Cortex of kidney (tissue), 1 donor: ENCODE measurements around the gene C9orf152.
"Not testable (repeated sequence)": the region's sequence is repeated elsewhere in the genome, so short reads cannot be mapped to it uniquely, and the experiment has no call there.

ENCODE experiments used
- DNase-seq: peaks from one replicate; lab custom pipeline; 2025; lab: John Stamatoyannopoulos, UW

C9orf152 gene, protein sequence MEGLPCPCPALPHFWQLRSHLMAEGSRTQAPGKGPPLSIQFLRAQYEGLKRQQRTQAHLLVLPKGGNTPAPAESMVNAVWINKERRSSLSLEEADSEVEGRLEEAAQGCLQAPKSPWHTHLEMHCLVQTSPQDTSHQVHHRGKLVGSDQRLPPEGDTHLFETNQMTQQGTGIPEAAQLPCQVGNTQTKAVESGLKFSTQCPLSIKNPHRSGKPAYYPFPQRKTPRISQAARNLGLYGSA

DNA sequence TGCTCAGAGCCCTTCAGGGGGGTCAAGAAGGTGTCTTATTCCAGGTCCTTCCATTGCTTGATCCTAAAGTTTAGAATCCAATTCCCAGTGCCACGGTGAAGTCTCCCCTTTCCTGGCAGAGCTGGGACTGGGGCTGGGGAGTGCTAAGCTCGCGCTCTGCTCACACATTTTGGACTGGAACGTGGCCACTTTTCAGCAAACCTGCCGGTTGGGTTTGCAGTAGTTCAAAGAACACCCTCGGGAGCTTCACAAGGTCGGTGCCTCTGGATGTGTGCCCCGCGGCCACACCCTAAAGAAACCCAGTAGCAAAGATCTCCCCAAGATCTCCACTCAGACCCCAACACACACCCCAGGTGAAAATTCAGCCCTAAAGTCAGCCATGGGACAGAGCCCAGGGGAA lies at the start of gene C9orf152:
C9orf152 (minus strand) TSS at position 129 of the 400 bp plus-strand sequence. CDS start 580 bp downstream, outside the sequence.
- no peak for DNase-seq

DNA sequence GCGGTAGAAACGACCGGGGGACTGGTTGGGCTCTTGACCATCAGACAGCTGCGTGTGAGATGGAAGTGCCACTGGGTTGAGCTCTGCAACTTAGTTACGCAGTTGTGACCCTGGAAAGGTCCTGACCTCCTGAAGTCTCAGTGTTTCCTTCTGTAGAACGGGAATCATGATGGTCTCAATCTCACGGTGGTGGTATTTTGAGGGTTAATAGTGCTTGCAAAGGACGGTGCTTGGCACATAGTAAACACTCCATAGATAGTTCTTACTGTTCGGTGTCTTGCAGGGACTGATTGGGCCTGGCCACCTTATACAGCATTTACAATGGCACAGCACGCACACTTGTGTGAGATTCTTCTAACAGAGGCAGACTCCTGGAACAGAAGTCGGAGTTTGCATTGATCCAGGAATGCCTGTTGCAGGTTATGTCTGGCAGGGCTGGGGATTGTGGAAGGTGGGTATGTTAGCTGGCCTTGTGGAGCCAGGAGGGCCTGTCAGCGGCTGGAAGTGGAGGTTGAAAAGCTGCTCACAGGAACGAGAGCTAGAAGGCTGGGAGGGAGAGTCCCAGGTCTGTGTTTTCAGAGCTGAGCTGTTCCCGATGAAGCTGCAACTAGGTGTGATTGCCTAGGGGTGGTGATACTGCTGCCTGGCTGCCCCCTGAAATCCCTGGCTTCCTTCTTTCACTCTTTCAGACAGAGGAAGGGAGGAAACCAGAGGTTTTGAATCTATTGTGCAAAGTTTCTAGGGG lies 49.3 kb upstream of the C9orf152 start:
- no peak for DNase-seq

DNA sequence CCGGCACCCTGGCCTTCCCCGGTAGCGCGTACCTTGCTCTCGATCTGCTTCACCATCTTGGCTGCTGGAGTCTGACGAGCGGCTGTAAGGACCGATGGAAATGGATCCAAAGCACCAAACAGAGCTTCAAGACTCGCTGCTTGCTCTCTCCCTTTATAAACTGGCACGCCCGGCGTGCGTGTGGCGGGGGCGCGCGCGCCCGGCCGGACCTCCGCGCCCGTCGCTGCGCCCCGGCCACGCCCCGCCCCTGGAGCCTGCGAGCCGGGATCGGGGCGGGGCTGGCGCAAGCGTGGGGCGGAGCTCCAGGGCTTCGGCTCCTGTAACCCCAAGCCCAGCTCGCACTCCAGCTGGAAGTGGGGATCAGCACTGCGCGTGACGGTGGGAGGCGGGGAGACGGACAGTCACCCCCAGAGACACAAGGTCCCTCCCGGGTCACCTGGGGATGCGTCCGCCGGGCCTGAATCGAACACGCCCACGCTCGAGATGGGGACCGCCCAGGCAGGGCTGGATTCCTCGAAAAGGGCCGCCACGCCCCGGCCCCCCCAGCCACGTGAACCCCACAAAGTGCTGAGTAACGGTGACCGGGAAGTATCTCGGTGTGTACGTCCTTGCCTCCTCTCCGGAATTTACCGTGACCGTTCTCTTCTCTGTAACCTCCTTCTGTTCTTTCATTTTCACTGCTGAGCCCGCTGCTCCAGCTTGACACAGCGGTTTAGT lies 48.6 kb upstream of the C9orf152 start, which contains the start of gene TXN:
TXN (minus strand) TSS at position 128 of the 717 bp plus-strand sequence; CDS start at position 56, 72 bp downstream.
- peak; percentile 49 for DNase-seq

DNA sequence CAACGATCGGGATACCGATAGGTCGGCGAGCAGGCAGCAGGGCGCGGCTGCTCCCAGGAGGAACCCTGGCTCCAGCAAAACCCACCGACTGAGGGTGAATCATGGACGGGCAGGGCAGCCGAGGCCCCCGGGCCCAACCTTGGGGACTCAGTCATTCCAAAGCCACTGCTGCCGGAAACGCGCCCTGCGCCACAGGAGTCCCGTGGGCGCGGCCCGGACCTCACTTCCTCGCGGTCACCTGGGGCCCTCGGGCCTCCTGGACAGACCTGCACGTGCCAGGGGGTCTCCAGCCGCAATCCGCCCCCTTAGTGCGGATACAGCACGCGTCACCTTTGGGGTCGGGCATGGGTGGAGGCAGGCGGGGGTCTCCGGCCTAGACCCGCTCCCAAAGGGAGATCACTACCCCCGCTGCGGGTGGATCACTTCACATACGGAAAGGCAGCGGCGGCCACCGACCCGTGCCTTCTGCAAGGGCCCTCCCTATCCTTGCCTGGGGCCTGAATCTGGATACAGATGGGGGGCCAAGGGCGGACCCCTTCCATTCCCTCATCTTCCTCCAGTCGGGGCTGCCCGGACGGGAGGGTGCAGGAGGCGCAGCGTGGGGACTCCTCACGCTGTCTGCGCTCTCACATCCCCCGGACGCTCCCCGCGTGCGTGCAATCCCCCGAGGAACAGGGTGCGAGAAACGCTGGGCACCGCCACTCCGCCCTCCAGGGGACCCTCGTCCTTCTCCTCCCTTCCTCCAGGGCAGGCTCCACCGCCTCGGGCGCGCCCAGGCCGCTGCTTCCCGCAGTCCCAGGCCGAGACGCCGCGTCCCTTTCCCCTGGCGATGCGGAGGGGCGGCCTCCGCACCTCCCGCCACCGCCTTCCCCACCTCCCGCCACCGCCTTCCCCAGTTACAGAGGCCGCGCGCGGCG lies 47.8 kb upstream of the C9orf152 start:
- no peak for DNase-seq

DNA sequence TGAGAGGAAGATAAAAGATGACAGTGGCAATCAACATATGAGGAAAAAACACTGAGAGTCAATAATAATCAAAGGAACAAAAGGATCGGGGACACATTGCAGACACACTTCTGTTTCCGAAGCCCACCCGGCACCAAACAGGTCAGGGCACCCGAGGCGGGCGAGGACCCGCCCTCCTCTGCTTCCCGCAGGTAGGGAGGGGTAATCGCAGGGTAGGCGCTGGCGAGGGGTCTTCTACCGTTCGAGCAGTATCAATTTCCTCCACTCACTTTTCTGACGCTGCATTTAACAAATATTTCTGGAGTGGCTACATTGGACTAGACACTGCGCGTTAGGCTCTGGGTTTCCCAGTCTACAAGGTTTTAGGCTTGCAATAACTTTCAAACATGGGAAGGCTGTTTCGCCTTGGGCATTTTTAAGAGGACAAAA lies 47.1 kb upstream of the C9orf152 start:
- no peak for DNase-seq

DNA sequence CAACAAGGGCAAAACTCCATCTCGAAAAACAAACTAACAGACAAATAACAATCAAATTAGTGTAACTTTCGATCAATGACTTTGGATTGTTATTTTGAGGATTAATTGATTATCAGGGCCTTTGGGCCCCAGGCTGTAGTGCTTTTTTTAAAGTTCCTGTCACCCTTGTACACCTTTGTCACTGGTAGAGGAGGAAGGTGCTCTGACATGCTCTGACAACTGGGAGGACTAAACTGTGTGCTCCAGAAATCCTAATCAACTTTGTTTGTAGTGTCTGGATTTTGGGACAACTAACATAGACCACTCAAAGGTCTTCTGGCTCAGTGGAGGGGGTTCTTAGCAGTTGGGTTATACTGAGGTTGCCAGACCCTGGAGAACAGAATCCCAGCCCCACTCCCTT lies 46.5 kb upstream of the C9orf152 start:
- DNase-seq: no peak

DNA sequence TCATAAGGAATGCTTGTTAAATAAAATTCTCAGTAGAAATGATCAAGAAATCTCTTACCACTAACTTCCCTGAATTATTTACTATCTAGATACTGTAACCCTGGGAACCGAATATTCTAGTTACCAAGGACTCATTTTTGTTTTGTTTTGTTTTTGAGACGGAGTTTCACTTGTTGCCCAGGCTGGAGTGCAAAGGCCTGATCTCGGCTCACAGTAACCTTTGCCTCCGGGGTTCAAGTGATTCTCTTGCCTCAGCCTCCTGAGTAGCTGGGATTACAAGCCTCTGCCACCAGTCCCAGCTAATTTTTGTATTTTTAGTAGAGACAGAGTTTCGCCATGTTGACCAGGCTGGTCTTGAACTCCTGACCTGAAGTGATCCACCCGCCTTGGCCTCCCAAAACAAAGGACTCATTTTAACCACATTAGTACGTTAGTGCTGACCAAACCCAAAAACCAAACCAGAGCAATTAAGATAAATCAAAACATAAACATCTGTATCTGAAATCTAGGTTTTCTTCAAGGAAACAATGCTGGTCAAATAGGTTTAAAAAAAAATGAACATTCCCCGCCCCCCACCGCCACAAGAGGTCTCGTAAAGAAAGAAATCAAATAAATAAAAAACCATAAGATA lies 44.7 kb upstream of the C9orf152 start:
- no peak for DNase-seq

DNA sequence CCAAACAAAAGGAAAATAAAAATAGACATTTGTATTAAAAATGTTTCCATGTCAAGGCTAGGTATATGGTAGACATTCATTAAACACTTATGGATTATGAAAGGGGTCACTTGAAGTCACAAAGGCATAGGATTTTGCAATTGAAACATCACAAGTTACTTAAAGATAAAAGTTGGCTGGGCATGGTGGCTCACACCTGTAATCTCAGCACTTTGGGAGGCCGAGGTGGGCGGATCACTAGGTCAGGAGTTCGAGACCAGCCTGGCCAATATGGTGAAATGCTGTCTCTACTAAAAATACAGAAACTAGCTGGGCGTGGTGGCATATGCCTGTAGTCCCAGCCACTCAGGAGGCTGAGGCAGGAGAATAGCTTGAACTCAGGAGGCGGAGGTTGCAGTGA lies 43.8 kb upstream of the C9orf152 start:
- not testable (repeated sequence) for DNase-seq

DNA sequence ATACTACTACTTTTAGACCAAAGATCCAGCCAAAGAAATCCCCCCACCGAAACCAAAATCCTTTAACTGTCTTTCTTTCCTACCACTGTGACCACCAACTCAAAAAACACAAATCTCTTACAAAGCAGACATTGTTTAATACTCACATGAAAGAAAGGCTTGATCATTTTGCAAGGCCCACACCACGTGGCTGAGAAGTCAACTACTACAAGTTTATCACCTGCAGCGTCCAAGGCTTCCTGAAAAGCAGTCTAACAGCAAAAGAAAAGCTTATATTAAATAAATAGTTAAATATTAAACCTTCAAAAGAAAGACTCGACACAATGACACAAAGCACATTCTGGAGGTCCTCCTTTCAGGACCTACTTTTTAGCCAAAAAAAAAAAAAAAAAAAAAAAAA lies 43.3 kb upstream of the C9orf152 start:
- DNase-seq: no peak

DNA sequence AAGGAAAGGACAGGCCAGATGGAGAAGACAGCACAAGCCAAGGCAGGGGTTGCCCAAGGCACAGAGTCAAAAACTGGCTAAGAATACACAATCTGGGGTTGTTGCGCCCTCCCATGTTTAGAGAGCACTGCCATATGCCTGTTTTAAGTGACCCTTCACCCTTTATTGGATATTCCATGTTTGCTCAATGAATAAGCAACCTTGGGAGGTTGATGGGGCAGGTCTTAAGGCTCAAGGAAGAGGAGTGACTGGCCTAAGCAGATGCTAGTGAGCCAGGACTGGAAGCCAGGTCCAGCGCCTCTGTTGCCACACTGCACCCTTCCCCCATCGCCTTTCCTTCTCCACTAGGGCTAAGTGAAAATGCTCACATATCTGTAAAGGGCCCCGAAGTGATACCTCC lies 41.6 kb upstream of the C9orf152 start:
- DNase-seq: no peak

DNA sequence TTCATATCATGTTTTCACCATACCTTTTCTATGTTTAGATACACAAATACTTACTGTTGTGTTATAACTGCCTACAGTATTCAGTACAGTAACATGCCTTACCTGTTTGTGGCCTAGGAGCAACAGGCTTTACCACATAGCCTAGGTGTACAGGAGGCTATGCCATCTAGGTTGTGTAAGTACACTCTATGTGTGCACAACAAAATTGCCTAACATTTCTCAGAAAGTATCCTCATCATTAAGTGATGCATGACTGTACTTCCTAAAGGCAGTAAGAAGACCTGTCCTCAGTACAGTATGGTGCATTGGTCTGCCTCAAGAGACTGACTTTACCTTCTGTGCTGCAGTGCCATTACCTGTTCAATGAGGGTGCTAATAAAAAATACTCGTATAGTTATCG lies 40.4 kb upstream of the C9orf152 start:
- no peak for DNase-seq

DNA sequence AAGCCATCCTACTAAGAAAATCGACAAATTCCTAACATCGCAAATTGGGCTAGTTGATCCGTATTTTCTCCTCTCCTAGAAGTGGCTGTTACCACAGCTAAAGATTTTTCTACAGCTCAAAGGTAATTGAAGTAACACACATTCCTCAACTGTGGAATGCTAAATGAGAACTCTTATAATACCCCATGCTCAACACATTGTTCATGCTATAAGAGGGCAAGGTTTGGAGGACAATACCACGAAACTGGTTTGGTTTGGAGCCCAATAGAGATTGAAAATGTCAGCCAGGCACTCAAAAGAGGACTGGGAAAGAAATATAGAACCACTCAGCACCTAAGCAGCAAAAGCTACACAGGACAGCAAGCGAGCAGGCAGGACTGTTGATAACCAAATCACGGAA lies 38.3 kb upstream of the C9orf152 start:
- DNase-seq: no peak

DNA sequence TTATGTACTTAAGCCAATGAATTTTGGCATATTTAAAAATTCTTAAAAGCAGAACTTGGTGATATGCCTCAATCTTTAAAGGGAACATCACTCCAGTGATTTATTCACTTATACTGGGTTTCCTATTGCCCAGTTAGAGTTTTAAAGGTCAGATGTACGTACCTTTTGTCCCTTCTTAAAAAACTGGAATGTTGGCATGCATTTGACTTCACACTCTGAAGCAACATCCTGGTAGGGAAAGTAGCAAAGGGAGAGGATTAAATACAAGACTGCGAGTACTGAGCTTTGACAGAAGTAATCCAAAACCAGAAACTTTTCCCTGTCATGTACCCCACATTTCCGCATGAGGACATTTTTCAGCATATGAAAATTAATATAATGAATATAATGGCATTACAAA lies 36.7 kb upstream of the C9orf152 start:
- DNase-seq: no peak

DNA sequence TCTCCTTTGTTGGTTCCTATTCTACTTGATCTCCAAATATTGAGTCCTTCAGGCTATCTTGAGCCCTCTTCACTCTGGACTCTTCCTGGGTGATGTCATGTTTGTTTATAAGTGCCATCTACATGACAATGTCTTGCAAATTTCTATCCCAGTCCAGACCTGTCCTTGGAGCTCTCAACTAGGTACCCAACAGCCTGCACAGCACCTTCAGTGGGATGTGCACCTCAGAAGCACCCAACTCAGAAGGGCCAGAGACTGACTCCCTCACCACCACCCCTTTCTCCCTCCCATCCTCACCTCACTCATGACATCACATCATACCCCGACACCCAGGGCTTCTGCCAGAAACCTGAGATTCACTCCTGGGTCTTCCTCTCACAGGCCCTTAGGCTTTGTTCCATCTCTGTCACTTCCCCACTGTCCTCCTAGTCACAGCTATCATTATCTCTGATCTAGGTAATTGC lies 33.9 kb upstream of the C9orf152 start:
- no peak for DNase-seq

DNA sequence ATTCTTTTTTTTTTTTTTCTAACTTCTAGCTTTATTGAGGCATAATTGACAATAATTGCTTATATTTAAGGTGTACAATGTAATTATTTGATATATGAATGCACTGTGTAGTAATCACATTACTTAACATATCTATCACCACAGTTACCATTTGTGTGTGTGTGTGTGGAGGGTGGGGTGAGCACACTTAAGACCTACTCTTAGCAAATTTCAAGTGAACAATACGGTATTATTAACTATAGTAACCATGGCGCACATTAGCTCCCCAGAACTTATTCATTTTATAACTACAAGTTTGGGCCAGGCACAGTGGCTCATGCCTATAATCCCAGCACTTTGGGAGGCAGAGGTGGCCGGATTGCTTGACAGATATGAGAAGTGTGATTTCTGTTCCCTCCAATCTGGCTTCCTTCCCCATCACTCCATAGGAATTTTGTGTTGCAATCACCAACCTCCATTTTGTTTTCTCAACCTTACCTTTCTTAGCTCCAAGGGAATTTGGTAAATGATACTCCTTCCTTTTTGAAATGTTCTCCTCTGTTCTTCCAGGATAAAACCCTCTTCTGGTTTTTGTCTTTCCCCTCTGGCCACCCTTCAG lies 33.4 kb upstream of the C9orf152 start:
- no peak for DNase-seq

DNA sequence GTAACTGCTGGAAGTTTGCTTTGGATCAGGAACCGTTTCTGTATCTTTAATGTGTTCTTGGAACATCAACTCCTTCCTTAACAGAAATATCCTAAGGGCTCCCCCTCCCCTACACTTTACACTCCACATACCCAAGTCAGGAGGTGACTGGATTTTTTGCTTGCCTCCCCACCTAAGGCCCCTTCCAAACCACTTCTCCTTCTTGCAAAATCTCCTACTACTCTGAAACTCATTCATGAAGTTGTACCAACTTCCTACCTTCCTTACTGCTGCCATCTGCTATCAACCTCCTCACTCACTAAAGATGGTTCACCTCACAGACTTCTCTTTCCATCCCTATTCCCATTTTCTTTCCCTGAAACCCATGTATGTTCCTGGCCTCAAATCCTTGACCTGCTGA lies 32.2 kb upstream of the C9orf152 start:
- no peak for DNase-seq

DNA sequence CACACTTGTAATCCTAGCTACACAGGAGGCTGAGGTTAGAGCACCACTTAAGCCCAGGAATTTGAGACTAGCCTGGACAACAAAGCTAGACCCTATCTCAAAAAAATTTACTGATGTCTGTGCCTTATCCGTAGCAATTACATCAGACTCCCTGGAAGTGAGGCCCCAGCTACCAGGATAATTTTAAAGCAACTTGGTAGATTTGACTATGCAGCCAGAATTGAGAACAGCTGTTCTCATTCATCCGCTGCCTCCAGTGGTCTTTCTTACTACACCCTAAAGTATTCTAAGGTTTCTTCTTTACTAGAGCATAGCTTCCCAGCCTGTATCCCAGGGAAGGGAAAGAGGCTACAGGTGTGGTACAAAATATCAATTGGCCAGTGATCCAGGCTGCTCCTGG lies 20.4 kb upstream of the C9orf152 start:
- DNase-seq: no peak

DNA sequence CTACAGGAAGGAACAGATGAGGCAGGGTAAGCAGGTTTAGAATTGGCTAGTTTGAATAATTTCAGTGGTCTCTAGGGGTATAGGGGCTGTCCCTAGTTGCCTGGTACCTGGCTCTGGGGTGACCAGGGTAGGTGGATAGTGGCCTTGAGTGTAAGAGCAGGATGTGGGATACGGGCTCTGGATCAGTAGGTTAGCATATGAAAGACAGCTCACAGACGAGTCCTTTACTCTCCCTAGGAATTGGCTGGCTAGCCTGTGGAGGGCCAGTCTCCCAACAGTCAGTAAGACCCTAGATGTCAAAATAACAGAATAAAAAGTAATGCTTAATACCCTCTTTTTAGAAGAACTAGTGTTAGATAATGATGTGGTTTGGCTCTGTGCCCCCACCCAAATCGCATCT lies 16.6 kb upstream of the C9orf152 start:
- no peak for DNase-seq

DNA sequence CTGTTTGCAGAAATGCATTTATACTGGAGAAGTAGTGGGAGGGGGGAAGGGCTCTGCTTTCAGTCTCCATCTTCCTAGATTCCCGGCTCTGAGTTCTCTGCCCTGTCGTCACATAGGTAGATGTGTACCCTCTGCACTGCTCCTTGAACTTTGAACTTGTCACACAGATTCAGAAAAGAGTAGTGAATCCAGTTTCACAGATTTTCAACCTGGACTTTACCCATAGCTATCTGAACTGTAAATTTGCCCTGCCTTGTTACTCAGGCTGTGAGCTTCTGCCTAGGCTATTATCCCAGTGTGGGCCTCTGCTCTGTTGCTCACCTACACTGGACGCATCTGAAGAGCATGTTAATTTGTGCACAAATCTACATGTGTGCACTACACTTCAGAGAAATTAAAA lies 12.8 kb upstream of the C9orf152 start:
- DNase-seq: no peak

DNA sequence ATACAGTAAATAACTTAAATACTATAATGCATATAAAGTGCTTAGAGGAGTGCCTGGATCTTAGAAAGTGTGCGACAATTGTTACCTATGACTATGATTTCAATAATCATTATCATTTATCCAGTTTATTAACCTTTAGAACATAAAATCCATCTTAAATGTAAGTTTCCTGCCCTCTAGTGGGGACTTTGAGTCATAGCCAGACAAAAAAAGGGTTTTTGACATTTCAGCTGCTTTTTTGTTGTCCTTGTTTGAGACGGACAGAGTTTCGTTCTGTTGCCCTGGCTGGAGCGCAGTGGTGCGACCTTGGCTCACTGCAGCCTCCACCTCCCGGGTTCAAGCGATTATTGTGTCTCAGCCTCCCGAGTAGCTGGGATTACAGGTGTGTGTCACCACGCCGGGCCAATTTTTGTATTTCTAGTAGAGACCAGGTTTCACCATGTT lies 9.7 kb upstream of the C9orf152 start:
- no peak for DNase-seq
